Aorta (tissue), 5 donors: ENCODE data around the gene GIPC3. TPM values are rescaled to one million over a fixed set of nuclear protein-coding genes. Genes with fewer than 3 reads are reported as not detected.

ENCODE experiments used
- ATAC-seq: fragments of 200-7000 bp; cut with Tn5 transposase; one replicate; pipeline ENCODE4 v1.9.1; 2022; ENCODE audit warnings: moderate library complexity; ENCODE audit not compliant: low FRiP score
- DNase-seq, 2 donors: peaks; one replicate each; pipeline ENCODE4 v3.0.0-alpha.2; 2020
- H3K27ac ChIP-seq, 2 donors: one replicate each; pipeline ENCODE4 v1.5.1; 2013; ENCODE audit warnings: low read length in 2 of 2, mild to moderate bottlenecking in 2 of 2, moderate library complexity in 2 of 2, control low read depth in 1 of 2, inconsistent platforms in 1 of 2, low read depth in 1 of 2
- H3K27me3 ChIP-seq, 2 donors: one replicate each; pipeline ENCODE4 v1.6.1; 2013; ENCODE audit warnings: control low read depth in 1 of 2, low read length in 1 of 2, mild to moderate bottlenecking in 1 of 2, moderate library complexity in 1 of 2; ENCODE audit not compliant: insufficient read depth in 2 of 2, control insufficient read depth in 1 of 2
- H3K36me3 ChIP-seq, 2 donors: one replicate each; pipeline ENCODE4 v1.6.1; 2013; ENCODE audit warnings: control low read depth in 1 of 2, low read length in 1 of 2, mild to moderate bottlenecking in 1 of 2; ENCODE audit not compliant: insufficient read depth in 2 of 2, control insufficient read depth in 1 of 2
- H3K4me1 ChIP-seq, 2 donors: one replicate each; pipeline ENCODE4 v1.6.1; 2013; ENCODE audit warnings: low read length in 2 of 2, control low read depth in 1 of 2, mild to moderate bottlenecking in 1 of 2, moderate library complexity in 1 of 2; ENCODE audit not compliant: insufficient read depth in 2 of 2, control insufficient read depth in 1 of 2
- H3K4me3 ChIP-seq, 2 donors: one replicate each; pipeline ENCODE4 v1.5.1; 2013; ENCODE audit warnings: low read length in 2 of 2, control low read depth in 1 of 2, mild to moderate bottlenecking in 1 of 2
- H3K9me3 ChIP-seq: one replicate; pipeline ENCODE4 v1.6.1; 2013; ENCODE audit warnings: mild to moderate bottlenecking, low read length; ENCODE audit not compliant: control insufficient read depth
- WGBS, 2 donors: extraction: QIAGEN DNeasy Blood & Tissue Kit; methylation state at CpG; one replicate each; pipeline ENCODE4 v1.1.7; 2013; 5-methylcytosine and 5-hydroxymethylcytosine counted together
- intact Hi-C, 2 donors: fragments of 100-400 bp; cut with DNase I; formaldehyde crosslinking; loops; one replicate each; pipeline versions ENCODE4 v1.14.2 to v1.15.0; 2022
- polyA plus RNA-seq, 2 donors: library from polyadenylated mRNA; stranded (reverse); fragments of 200-250 nt; gene quantifications; one replicate each; pipeline ENCODE4 v1.2.3, GENCODE V29; 2013
- total RNA-seq, 2 donors: library from RNA; stranded (reverse); fragmentation: NEBNext Ultra II Directional; extraction: Animal tissue kit (Norgen Biotek cat#: 25700); gene quantifications; one replicate each; pipeline ENCODE4 v1.2.1, GENCODE V29; 2021
- donor health status: healthy with polysubstance abuse.
- donor health status: Bipolar disorder and iron deficiency.
- donor health status: DM: no; HTN: no; CAD: no.
- donor health status: DM: no; HTN: no; CAD: no.
- donor health status: DM: yes; HTN: yes; CAD: no.

Gene GIPC3
- total and polyA plus RNA-seq, 4 donors = 0.50 to 5.0 (median 2.0) TPM

DNA sequence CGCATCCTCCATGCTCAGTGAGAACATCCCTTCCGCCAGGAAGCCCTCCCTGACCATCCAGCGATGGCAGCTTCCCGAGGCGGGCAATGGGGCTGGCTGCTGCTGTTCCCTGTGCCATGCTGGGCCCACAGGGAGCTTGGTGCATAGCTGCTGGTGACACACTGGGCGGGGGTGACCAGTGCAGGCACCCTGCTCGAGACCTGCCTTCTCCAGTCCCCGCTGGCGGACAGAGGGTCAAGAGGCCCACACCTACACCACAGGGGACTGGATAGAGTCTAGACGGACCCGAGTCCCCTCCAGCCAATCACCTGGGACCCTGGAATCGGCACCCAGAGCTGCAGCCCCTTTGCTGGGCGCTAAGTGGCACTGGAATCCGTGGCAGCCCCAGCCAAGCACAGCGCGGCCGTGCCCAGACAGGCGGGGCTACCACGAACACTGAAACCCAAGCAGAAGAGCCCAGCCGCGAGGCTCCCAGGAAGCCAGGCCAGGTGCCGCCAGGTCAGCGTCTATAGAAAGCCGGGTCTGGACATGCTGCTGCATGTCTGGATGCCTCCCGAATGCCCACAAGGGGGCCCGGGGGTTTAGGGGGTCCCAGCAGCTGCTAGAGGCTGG is 30.4 kb downstream of the GIPC3 start:
- no peaks in the 10 kb centered on the region for H3K4me1 ChIP-seq
- no peak overlapping the region for H3K27ac ChIP-seq
- ATAC-seq = no peak

DNA sequence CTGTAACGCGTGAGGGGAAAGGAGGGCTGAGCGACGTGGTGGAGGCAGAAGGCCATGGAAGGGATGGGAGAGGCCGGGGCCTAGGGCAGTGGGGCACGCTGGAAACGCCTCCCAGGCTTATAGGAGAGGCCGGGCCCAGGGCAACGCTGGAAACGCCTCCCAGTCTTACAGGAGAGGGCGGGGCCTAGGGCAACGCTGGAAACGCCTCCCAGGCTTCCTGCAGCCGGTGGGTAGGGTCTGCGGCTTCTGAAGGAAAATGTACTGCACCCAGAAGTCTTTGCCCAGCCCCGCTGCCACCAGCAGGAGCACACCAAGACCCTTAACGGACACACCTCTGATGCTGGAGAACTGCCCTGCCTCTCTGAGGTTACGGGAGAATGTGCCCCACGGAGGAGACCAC is 32.2 kb downstream of the GIPC3 start:
- DNase-seq (peak in 1 of 2 donors; percentile 46), ATAC-seq (no peak)
- intact Hi-C loops = loop anchor here in 1 of 2 donors (10.0 kb wide), 1 partner anchor 313 kb away; no protein-coding TSS in a partner anchor
- no peak overlapping the region for H3K27ac ChIP-seq
- no peak overlapping the region for H3K4me3 ChIP-seq
- no peaks in the 10 kb centered on the region for H3K36me3 ChIP-seq
- no peaks in the 10 kb centered on the region for H3K9me3 ChIP-seq
- no peaks in the 10 kb centered on the region for H3K27me3 ChIP-seq
- no peaks in the 10 kb centered on the region for H3K4me1 ChIP-seq
- 81 to 82% methylated on average over 19 of the region's 19 CpGs for WGBS, 2 donors

More for the DNA sequence above, 30.4 kb downstream of the GIPC3 start:
- DNase-seq = peak; percentile 45 to 48
- WGBS, 2 donors = 84 to 90% methylated on average over 26 of the region's 26 CpGs
- intact Hi-C loops = loop anchor here in 1 of 2 donors (10.0 kb wide), 1 partner anchor 311 kb away; no protein-coding TSS in a partner anchor
- no peak overlapping the region for H3K4me3 ChIP-seq
- H3K27me3 ChIP-seq = no peaks in the 10 kb centered on the region
- H3K9me3 ChIP-seq = no peaks in the 10 kb centered on the region
- H3K36me3 ChIP-seq = no peaks in the 10 kb centered on the region

DNA sequence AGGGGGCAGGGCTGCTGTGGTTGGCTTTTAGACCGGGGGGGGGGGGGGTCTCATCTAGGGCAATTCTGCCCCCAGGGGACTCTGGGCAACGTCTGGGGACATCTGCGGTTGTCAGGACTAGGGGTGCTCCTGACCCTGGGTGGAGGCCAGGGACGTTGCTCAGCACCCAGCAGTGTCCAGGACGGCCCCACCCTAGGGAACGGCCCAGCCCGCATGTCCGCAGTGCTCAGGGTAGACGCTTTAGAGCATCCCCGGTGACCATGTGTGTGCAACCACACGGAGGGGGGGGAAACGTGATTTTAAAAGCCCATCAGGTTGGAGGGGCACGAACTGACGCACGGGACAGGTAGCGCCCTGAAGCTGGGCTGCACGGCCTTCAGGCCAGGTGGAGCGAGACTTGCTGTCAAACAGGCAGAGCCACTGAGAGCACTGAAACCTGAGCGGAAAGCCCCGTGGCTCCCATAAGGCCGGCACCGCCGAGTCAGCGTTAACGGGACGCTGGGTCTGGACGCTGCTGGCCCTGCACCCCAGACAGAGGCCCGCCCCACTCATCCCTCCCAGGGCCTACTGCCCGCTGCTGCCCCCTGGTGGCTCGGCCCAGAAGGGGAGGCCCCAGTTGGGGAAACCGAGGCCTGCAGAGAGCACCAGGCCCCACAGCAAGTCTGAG is 33.0 kb downstream of the GIPC3 start:
- H3K27ac ChIP-seq = no peak overlapping the region
- H3K9me3 ChIP-seq = no peaks in the 10 kb centered on the region
- no peaks in the 10 kb centered on the region for H3K4me1 ChIP-seq
- H3K36me3 ChIP-seq = no peaks in the 10 kb centered on the region
- ATAC-seq (peak; percentile 88), DNase-seq (peak; percentile 86 to 95)
- 41 to 45% methylated on average over 29 to 31 of the region's 31 CpGs for WGBS, 2 donors
- intact Hi-C loops = loop anchor here (2.0 to 10.0 kb wide), 3 partner anchors 31 to 313 kb away; no protein-coding TSS in a partner anchor
- H3K4me3 ChIP-seq = no peak overlapping the region
- H3K27me3 ChIP-seq = no peaks in the 10 kb centered on the region

DNA sequence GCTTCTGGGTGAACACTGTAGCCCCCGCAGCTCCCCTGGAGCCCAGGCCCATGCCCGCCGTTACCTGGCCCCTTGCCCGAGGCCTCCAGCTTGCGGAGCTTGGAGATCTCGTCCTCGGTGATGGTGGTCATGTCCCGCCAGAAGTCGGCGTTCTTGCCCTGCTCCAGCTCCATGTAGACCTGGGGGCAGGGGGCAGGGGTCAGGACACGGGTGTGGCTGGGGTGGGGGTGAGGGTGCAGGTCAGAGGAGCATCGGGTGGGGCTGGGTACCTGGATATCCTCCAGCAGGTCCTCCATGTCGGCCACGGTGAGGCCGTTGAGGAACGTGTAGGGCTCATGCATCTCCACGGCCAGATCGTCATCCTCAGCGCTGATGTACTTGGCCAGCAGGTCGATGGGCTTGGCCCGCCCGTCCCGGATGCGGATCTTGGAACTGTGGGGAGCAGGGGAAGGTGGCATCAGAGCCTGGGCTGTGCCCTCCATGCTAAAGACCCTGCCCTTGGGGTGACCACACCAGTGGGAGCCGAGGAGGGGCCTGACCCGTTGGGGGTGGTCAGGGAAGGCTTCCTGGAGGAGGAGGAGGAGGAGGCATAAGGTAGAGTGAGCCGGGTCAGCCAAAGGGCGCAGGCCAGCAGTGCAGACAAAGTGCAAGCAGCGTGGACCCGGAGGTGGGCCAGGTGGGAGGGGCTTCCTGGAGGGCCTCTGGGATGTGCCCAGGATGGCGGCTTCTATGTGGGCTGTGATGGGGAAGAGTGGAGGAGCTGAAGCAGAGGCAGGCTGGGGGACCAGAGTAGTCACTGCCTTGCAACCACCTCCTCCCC is 33.7 kb downstream of the GIPC3 start:
- 83 to 85% methylated on average over 31 of the region's 31 CpGs for WGBS, 2 donors
- H3K36me3 ChIP-seq = no peaks in the 10 kb centered on the region

DNA sequence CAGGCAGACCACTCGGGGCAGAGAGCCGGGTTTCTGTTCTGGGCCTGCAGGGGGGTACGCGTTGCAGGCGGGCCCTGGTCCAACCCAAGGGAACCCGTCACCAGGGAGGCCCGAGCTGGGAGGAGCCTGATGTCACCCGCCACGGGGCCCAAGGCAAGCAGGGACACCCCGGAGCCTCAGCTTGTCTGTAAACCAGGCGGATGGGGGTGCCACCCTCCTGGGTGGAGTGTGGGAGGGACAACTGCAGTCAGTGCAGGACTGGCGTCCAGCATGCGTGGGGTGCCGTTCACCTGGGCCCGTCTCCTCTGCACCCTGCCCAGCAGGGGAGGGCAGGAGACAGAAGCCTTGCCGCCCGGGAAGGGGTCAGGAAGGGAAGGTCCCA is 34.3 kb downstream of the GIPC3 start:
- no peak overlapping the region for H3K27ac ChIP-seq
- H3K4me1 ChIP-seq = no peaks in the 10 kb centered on the region
- intact Hi-C loops = loop anchor here (2.0 to 10.0 kb wide), 3 partner anchors 33 to 315 kb away; no protein-coding TSS in a partner anchor
- H3K27me3 ChIP-seq = no peaks in the 10 kb centered on the region
- peak in 1 of 2 donors; percentile 56 for DNase-seq
- H3K4me3 ChIP-seq = no peak overlapping the region
- 79 to 81% methylated on average over 10 to 17 of the region's 17 CpGs for WGBS, 2 donors
- no peaks in the 10 kb centered on the region for H3K9me3 ChIP-seq
- H3K36me3 ChIP-seq = no peaks in the 10 kb centered on the region
- no peak for ATAC-seq

More for the DNA sequence above, 33.7 kb downstream of the GIPC3 start:
- no peaks in the 10 kb centered on the region for H3K9me3 ChIP-seq
- intact Hi-C loops = loop anchor here (2.0 to 10.0 kb wide), 3 partner anchors 32 to 314 kb away; no protein-coding TSS in a partner anchor
- no peak for ATAC-seq
- DNase-seq = peak in 1 of 2 donors; percentile 45
- H3K4me3 ChIP-seq = no peak overlapping the region
- no peaks in the 10 kb centered on the region for H3K27me3 ChIP-seq
- H3K27ac ChIP-seq = no peak overlapping the region
- no peaks in the 10 kb centered on the region for H3K4me1 ChIP-seq

DNA sequence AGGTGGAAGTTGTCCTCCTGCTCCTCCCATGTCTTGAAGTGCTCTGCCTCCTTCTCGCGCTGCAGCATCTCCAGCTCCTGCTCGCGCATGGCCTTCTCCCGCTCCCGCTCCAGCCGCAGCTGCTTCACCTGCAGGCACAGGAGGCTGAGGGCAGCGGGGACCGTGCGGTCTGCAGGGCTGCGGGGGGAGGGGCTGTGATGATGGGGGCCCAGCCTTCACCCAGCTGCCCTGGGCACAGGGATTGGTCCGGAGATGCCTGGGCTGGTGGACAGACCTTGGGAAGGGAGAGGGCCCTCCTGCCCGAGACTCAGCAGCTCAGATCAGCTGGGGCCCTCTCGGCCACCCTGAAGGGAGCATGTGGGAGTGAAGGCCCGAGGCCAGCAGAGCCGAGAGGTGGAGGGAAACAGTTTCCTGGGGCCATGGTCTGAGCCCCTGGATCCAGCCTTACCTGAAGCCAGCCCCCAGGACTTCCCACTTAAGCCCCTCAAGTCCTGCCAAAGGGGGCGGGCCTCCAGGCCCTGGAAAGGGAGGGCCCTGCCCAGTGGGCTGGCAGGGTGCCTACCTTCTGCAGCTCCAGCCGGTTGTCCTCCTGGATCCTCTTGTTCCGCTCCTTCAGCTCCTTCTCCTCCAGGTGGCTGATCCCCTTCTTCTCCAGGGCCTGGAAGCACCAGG is 35.0 kb downstream of the GIPC3 start:
- Histone ChIP-seq H3K4me3 (no peak overlapping the region), H3K4me1 (no peaks in the 10 kb centered on the region), H3K36me3 (no peaks in the 10 kb centered on the region), H3K9me3 (no peaks in the 10 kb centered on the region), H3K27ac (no peak overlapping the region), H3K27me3 (no peaks in the 10 kb centered on the region)
- WGBS, 2 donors = 79 to 84% methylated on average over 19 of the region's 19 CpGs
- intact Hi-C loops = no loop called here
- DNase-seq (peak in 1 of 2 donors; percentile 48), ATAC-seq (no peak)

DNA sequence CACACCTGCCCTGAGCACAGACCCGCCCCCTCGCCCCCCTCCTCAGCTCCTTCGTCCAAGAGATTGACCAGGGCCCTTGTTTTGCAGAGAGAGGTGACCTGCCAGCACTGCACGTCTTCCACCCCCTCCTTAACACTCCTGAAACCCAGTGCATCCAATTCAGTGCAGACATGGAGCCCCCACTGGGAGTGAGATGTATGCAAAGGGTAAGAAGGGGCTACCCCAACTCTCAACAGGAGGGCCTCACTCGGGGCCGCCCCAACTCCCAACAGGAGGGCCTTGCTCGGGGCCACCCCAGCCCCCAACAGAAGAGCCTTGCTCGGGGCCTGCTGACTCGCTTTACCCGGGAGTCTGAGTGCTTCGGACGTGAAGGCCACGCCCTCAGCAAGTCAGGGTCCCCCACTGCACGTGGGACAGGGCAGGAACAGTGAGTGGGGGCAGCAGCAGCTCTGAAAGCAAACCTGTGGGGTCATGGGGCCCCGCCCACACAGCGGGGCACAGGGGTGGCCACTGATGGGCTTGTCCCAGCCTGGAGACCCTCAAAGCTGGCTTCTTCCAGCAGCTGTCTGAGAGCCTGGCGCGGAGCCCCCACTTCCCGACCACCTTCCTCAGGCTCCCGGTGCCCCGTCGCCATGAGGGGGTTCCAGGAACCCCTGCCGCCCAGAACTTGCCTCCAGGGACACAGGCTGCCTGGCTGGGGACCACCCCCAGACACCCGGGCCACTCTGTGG is 35.7 kb downstream of the GIPC3 start:
- WGBS, 2 donors = 85 to 90% methylated on average over 23 to 24 of the region's 24 CpGs
- no peak overlapping the region for H3K27ac ChIP-seq
- no peaks in the 10 kb centered on the region for H3K27me3 ChIP-seq
- H3K4me3 ChIP-seq = no peak overlapping the region
- intact Hi-C loops = no loop called here
- no peak for ATAC-seq
- peak in 1 of 2 donors; percentile 42 for DNase-seq
- H3K36me3 ChIP-seq = no peaks in the 10 kb centered on the region
- no peaks in the 10 kb centered on the region for H3K9me3 ChIP-seq
- no peaks in the 10 kb centered on the region for H3K4me1 ChIP-seq

DNA sequence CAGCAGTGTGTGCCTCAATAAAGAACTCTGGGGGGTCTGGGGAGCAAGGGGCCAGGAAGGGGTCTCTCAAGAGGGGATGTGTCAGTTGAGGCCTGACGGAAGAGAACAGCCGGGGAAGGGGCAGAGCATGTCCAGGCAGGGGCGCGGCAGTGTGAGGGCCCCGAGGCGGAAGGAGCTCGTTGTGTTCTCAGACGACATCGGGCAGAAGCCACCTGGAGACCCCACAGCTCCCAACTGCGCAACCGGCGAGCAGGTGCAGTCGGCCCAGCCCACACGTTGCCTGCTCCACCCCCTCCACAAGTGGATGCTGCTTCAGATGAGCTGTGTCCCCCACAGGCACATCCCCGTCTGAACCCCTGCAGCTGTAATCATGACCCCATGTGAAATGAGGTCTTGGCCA is 36.4 kb downstream of the GIPC3 start:
- ATAC-seq (no peak), DNase-seq (no peak)
- H3K9me3 ChIP-seq = no peaks in the 10 kb centered on the region
- no peak overlapping the region for H3K27ac ChIP-seq
- 91 to 97% methylated on average over 14 to 15 of the region's 15 CpGs for WGBS, 2 donors
- no peak overlapping the region for H3K4me3 ChIP-seq
- intact Hi-C loops = no loop called here
- H3K36me3 ChIP-seq = no peaks in the 10 kb centered on the region
- H3K4me1 ChIP-seq = no peaks in the 10 kb centered on the region
- H3K27me3 ChIP-seq = no peaks in the 10 kb centered on the region
